HG02642 (cell line): ENCODE measurements around the gene PPP1R37.

Source experiments
- ATAC-seq: cut with Tn5 transposase; IDR thresholded peaks from one replicate; pipeline ENCODE4 v1.9.1; 2021; ENCODE audit warnings: mild to moderate bottlenecking; ENCODE audit not compliant: unreplicated experiment, poor library complexity

PPP1R37 gene

DNA sequence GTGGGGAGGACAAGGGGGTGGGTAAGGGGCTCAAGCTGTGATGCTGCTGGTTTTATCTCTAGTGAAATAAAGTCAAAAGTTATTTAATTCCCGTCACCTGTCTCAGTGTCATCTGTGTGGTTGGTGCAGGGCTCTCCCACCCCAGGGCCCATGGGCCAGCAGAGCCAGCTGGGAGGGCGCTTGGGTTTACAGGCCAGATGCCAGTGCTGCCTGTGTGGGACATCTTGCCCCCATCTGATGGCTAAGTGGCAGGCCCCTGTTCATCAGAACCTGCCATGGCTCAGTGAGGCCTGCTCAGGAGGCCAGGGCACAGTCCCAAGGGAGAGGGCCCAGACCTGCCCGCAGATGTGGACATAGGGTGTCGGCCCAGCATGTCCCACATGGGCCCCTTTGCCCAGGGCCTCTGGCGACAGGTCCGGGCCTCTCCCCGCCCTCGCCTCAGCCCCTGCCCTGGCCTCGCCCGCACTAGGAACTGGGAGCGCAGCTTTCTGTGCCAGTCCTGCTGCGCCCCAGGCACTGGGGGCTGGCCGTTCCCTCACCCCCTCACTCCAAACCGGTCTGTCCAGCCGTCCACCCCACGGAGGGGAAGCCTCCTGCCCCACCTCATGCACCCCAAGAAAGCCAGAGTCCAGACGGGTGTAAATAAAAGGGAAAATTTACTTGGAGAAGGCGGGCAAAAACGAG, 22.0 kb upstream of the PPP1R37 start:
- no peak for ATAC-seq

DNA sequence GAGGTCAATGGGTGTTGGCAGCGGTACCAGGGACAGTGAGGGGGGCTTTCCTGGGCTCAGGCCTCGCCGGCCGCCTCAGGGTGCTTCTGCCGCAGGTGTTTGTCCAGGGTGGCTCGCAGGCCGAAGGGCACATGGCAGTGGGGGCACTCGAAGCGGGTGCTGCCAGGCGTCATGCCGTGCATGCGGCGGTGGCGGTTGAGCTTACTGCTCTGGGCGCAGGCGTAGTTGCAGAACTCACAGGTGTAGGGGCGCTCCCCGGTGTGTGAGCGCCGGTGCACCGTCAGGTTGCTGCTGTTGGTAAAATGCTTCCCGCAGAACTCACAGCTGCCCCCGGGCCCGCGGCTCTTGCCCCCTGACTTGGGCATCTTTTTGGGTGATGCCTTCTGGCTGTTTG, 21.4 kb upstream of the PPP1R37 start:
- ATAC-seq = no peak

DNA sequence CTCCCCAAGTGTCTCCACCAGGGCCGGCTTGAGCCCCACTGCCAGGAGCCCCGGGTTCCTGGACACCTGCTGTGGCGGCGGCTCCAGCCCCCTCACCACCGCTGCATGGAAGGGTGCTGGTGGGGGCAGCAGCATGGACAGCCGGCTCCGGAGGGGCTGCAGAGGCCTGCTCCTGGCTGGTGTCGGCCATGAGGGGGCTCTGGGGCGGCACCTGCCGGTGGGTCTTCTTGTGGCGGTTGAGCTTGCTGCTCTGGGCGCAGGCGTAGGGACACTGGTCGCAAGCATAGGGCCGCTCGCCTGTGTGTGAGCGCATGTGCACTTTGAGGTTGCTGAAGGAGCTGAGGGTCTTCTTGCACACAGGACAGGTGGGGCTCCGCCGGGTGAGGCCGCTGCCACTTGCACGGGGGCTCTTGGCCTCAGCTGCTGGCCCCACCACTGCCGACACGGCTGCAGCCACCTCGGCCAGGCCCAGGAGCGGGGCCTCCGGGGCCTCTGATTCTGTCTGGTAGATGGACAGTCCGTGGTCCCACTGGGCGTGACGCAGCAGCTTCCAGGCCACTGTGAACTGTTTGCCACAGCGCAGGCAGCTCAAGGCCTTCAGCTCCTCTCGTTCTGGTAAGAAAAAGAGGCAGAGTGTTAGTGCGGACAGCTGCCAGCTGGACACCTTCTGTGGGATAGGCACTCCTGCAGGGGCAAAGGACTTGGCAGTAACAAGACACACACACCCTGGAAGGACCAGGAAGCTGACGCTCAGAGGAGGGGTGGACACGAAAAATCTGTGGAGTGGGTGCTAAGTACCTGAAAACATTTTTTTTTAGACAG, 20.8 kb upstream of the PPP1R37 start:
- no peak for ATAC-seq

GRCh38 chr19:45074744-45075300, 18.2 kb upstream of the PPP1R37 start:
- no peak for ATAC-seq

GRCh38 chr19:45075301-45076028, 17.5 kb upstream of the PPP1R37 start:
- ATAC-seq = peak; percentile 57

GRCh38 chr19:45076029-45076850, 16.7 kb upstream of the PPP1R37 start, which contains the start of gene ZNF296:
Gene ZNF296 (minus strand): TSS chr19:45076478. CDS start chr19:45076373, 105 bp downstream.
- ATAC-seq = peak; percentile 48

GRCh38 chr19:45076851-45077730, 15.9 kb upstream of the PPP1R37 start:
- ATAC-seq = no peak

DNA sequence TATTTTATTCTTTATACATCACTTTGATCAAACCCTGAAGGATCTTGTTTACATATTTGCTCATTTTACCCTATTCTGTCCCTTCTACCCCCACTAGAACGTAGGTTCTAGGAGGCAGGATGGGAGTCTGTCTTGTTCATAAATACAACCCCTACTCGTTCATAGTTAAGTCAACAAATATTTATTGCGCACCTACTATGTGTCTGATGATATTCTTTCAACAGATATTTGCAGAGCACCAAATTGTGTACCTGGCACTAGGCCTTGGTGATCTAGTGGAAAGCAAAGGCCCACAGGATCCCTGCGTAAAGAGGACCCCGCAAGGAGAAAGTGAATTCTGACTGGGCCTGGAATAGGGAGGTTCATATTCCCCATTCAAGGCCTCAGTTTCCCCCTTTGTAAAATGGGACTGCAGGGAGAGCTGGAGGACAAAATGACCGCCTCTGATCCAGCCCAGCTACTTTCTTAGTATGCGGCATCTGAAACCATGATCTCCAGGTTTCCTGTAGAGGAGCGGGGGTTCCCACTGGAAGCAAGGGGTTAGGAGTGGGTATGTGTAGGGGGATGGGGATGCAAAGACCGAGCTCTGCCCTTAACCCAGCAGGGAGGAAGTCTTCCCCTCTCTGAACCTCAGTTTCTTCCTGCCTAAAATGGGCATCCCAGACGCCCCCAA, 14.5 kb upstream of the PPP1R37 start:
- ATAC-seq = no peak

DNA sequence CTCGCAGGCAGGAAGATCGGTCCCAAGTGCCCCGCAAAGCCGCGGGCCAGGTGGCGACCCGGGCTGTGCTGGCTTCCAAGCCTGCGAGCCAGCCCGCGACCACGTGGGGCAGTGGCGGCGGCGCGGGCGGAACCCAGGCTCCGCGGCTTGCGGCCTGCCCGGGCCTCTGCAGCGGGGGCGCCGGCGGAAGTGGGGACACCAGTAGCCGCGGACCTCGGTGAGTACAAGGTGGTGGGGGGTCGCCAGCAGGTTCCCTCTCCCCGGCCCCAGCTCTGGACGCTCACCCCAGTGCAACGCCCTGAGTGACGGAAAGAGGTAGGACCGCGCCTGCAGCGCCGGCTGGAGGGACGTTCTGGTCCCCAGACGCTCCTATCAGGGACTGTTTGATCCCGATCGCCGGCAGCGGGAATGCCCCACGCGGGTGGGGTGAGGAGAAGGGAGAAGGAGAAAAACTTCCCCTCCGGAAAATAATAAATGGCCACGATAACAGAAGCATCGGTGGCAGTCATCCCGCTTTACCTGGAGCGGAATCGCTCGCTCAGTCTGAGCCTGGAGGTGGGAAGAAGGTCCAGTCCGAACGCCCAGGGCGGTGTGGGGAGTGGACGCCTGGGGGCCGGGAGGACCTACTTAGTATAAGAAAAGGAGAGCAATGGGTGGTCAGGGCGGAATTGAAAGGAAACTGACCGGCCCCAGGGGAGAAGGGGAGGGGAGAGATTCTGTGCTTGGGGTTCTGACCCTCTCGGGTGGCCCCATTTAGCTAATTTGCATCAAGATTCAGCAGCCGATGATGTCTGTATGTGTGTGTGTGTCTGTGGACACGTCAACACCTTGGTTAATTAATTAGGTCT, 13.7 kb upstream of the PPP1R37 start, which contains the start of gene GEMIN7:
Gene GEMIN7, plus strand, starts transcription at position 198 of the 848 bp plus-strand sequence. CDS start 10,855 bp downstream, outside the sequence.
- peak; percentile 33 for ATAC-seq

GRCh38 chr19:45079911-45080370, 13.0 kb upstream of the PPP1R37 start:
- ATAC-seq = no peak

DNA sequence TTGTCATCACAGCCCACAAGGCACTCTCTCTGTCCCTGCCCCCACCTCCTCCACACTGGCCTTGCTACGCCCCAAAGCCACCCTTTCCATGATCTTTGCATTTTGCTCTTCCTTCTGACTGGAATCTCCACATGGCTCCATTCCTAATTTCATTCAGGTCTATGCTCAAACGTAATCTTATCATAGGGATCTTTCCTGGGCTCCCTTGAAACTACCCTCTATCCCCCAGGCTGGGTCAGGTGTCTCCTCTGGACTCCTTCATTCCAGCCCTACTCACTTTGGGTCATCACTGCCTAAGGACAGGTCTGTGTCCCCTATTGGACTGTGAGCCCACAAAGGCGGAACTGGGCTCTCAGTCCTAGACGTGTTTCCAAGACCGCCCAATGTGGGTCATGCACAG, 10.8 kb upstream of the PPP1R37 start:
- no peak for ATAC-seq

- ATAC-seq = no peak
Measured at GRCh38 chr19:45086480-45086879, 6.5 kb upstream of the PPP1R37 start.

- ATAC-seq = no peak
Measured at GRCh38 chr19:45087531-45087930, 5.4 kb upstream of the PPP1R37 start.

DNA sequence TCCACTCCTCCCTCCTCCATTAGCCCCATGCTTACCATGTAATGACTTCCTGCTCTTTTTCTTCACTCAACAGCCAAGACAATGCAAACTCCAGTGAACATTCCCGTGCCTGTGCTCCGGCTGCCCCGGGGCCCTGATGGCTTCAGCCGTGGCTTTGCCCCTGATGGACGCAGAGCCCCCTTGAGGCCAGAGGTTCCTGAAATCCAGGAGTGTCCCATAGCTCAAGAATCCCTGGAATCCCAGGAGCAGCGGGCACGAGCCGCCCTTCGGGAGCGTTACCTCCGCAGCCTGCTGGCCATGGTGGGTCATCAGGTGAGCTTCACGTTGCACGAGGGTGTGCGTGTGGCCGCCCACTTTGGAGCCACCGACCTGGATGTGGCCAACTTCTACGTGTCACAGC, 2.9 kb upstream of the PPP1R37 start:
- no peak for ATAC-seq

- ATAC-seq = no peak
Measured at GRCh38 chr19:45090606-45091005, 2.4 kb upstream of the PPP1R37 start.

- peak; percentile 67 for ATAC-seq
Measured at GRCh38 chr19:45091031-45091923, 1.7 kb upstream of the PPP1R37 start.
